HepG2 (cell line): Measurements from ENCODE around the gene FKBP9. TPM values are rescaled to one million over a fixed set of nuclear protein-coding genes. Genes with fewer than 3 reads are reported as not detected.

ENCODE experiments used
- ATAC-seq: fragments of 200-7000 bp; cut with Tn5 transposase; 3 replicates; pipeline ENCODE4 v1.9.1; 2020; ENCODE audit warnings: mild to moderate bottlenecking, moderate library complexity
- BruUV-seq: library from RNA; stranded (reverse); fragments of 400-500 nt; replicated peaks from 2 replicates; lab custom pipeline; 2021; lab: Mats Ljungman, UMichigan
- CTCF ChIA-PET: fragments of 300-600 bp; formaldehyde crosslinking; extraction: SDS; loops from one replicate; lab custom pipeline; 2021; ENCODE audit warnings: low total read pairs, inconsistent platforms, low intra/inter-chr PET ratio; lab: Yijun Ruan, JAX
- POLR2A ChIA-PET: fragments of 350-600 bp; sonication (Branson Sonifier 250); formaldehyde crosslinking; loops from one replicate; lab custom pipeline; 2020; ENCODE audit warnings: antibody characterized with exemption, inconsistent platforms; lab: Yijun Ruan, JAX
- DNase-seq: peaks from one replicate; pipeline ENCODE4 v3.0.0-alpha.2; 2015; ENCODE audit warnings: low spot score
- FAIRE-seq: peaks from 3 replicates; lab custom pipeline; 2011; peaks lifted over from hg19 to GRCh38; lab: Jason Lieb, UNC
- H2AFZ ChIP-seq: one replicate; pipeline ENCODE4 v1.6.1; 2011; ENCODE audit warnings: low read length, inconsistent platforms
- H3K27ac ChIP-seq: fragments of 300-600 bp; 3 replicates; pipeline ENCODE4 v1.8.0; 2011; ENCODE audit warnings: mixed run types, mild to moderate bottlenecking, mixed read lengths, low read length, inconsistent platforms; ENCODE audit not compliant: insufficient read depth; ENCODE audit errors: extremely low read length
- H3K27me3 ChIP-seq, 2 experiments: fragments of 200-600 bp in 1 of 2; 2 replicates in 1 of 2; 3 replicates in 1 of 2; pipeline versions ENCODE4 v1.6.0 to v1.8.0; 2011; ENCODE audit warnings: low read length in 2 of 2, mild to moderate bottlenecking in 2 of 2, moderate library complexity in 2 of 2, inconsistent platforms in 1 of 2; ENCODE audit not compliant: insufficient read depth in 2 of 2, control insufficient read depth in 1 of 2
- H3K36me3 ChIP-seq, 2 experiments: fragments of 200-600 bp in 1 of 2; replicated peaks in 1 of 2; 2 replicates in 1 of 2; 3 replicates in 1 of 2; pipeline versions ENCODE4 v1.5.1 to v1.8.0; 2011; ENCODE audit warnings: low read length in 2 of 2, inconsistent platforms in 1 of 2; ENCODE audit not compliant: insufficient read depth in 2 of 2, control insufficient read depth in 1 of 2
- H3K4me1 ChIP-seq: 2 replicates; pipeline ENCODE4 v1.5.1; 2012; ENCODE audit warnings: low read length, inconsistent platforms; ENCODE audit not compliant: insufficient read depth
- H3K4me2 ChIP-seq: 2 replicates; pipeline ENCODE4 v1.6.0; 2011; ENCODE audit warnings: low read depth, low read length, inconsistent platforms
- H3K4me3 ChIP-seq, 3 experiments: fragments of 200-600 bp in 1 of 3; sonication (generic), shearing (Covaris generic) in 1 of 3; replicated peaks in 1 of 3; 2 replicates each; pipeline ENCODE4 v1.5.1; 2011 to 2016; ENCODE audit warnings: low read length in 3 of 3, inconsistent platforms in 2 of 3, low read depth in 2 of 3, mild to moderate bottlenecking in 2 of 3, control low read depth in 1 of 3, mixed read lengths in 1 of 3; ENCODE audit not compliant: insufficient read depth in 1 of 3
- H3K79me2 ChIP-seq: one replicate; pipeline ENCODE4 v1.6.1; 2011; ENCODE audit warnings: low read length, inconsistent platforms; ENCODE audit not compliant: insufficient read depth
- H3K9ac ChIP-seq: 2 replicates; pipeline ENCODE4 v1.6.0; 2011; ENCODE audit warnings: mild to moderate bottlenecking, low read depth, low read length, inconsistent platforms; ENCODE audit not compliant: insufficient read depth
- H3K9me3 ChIP-seq: 2 replicates; pipeline ENCODE4 v1.5.1; 2012; ENCODE audit warnings: mild to moderate bottlenecking, low read length
- H4K20me1 ChIP-seq: 2 replicates; pipeline ENCODE4 v1.6.0; 2011; ENCODE audit warnings: inconsistent platforms, mild to moderate bottlenecking, low read length, moderate library complexity; ENCODE audit not compliant: insufficient read depth
- ARHGAP35 ChIP-seq: sonication (generic); formaldehyde crosslinking; IDR thresholded peaks from 2 replicates; pipeline ENCODE4 v1.9.0; 2022; ENCODE audit warnings: mild to moderate bottlenecking, inconsistent platforms, moderate library complexity, missing genetic modification reagents, borderline replicate concordance
- ATF2 ChIP-seq: sonication (generic); formaldehyde crosslinking; IDR thresholded peaks from 2 replicates; pipeline ENCODE4 v1.4.0; 2020; ENCODE audit warnings: missing genetic modification reagents
- LCORL ChIP-seq, 2 experiments: fragments of 450-650 bp in 1 of 2; sonication (generic) in 1 of 2; formaldehyde crosslinking in 1 of 2; IDR thresholded peaks; 2 replicates each; pipeline versions ENCODE4 v1.5.0 to v1.6.1; 2017 to 2020; ENCODE audit warnings: antibody characterized with exemption in 1 of 2, missing genetic modification reagents in 1 of 2
- POLR2G ChIP-seq: fragments of 200-400 bp; formaldehyde crosslinking; IDR thresholded peaks from 2 replicates; pipeline ENCODE4 v1.6.1; 2018; ENCODE audit warnings: mild to moderate bottlenecking, low read depth, low read length, moderate library complexity
- PREB ChIP-seq: sonication (generic); formaldehyde crosslinking; IDR thresholded peaks from 2 replicates; pipeline ENCODE4 v1.4.0; 2020; ENCODE audit warnings: missing genetic modification reagents
- ZNF737 ChIP-seq: sonication (generic); formaldehyde crosslinking; IDR thresholded peaks from 2 replicates; pipeline ENCODE4 v1.5.0; 2020; ENCODE audit warnings: missing genetic modification reagents, mild to moderate bottlenecking, borderline replicate concordance
- WGBS: methylation state at CpG from one replicate; pipeline ENCODE4 v1.1.6; 2017; ENCODE audit warnings: low lambda C conversion rate; 5-methylcytosine and 5-hydroxymethylcytosine counted together
- in situ Hi-C: cut with HindIII; loops from 2 replicates; pipeline ENCODE4 v1.10.0; 2017; ENCODE audit warnings: low pct_unique_long_range_greater_than_20kb; ENCODE audit not compliant: extremely low pct_ligation_motif_present
- intact Hi-C: fragments of 100-400 bp; cut with micrococcal nuclease; formaldehyde crosslinking; loops from one replicate; pipeline ENCODE4 v1.10.0; 2022; ENCODE audit not compliant: unreplicated experiment
- polyA plus RNA-seq, 8 experiments: library from polyadenylated mRNA; depleted of rRNA in 3 of 8; stranded (reverse) in 7 of 8; unstranded in 1 of 8; fragments of >200 nt; fragmentation: Illumina TruSeq in 4 of 8; extraction: Trizol in 4 of 8; gene quantifications; 2 replicates each; pipeline versions ENCODE4 v1.2.1 to v1.2.3, GENCODE V29; 2011 to 2016; ENCODE audit warnings: low read depth in 4 of 8, missing spikeins in 1 of 8, mixed read lengths in 1 of 8; ENCODE audit not compliant: insufficient read depth in 1 of 8
- total RNA-seq, 5 experiments: library from RNA; depleted of rRNA; stranded (reverse); fragments of >200 nt; fragmentation: Illumina TruSeq; extraction: Trizol; gene quantifications; 2 replicates each; pipeline ENCODE4 v1.2.3, GENCODE V29; 2016; ENCODE audit warnings: low read depth in 1 of 5

Gene FKBP9
- total and polyA plus RNA-seq, 2 of the 13 experiments (the other 11 are each of a cell fraction or from before 2014, with no cell fraction given), result 34.0 to 41.5 TPM

- TF ChIP-seq ATF2 (CRISPR knock-in tag) (no peak), PREB (CRISPR knock-in tag) (no peak), ZNF737 (CRISPR knock-in tag) (no peak)
These were observed 20.6 kb upstream of the FKBP9 start (continued) for GRCh38 chr7:32936689-32937088.

- POLR2A ChIA-PET, result no interaction called here
- peaks cover 2% of the 10 kb centered on the region in 2 experiments; a peak in 3 of 5 replicates for H3K36me3 ChIP-seq
- no peak overlapping the region for H3K27ac ChIP-seq
- DNase-seq (peak; percentile 40), FAIRE-seq (no peak), ATAC-seq (no peak)
- no peak overlapping the region for H2AFZ ChIP-seq
- peaks cover 3% of the 10 kb centered on the region; the same call in 1 of the 2 replicates for H4K20me1 ChIP-seq
- 92% methylated on average over 10 of the region's 10 CpGs for WGBS
- no peak overlapping the region for H3K4me2 ChIP-seq
- H3K27me3 ChIP-seq, result no peaks in the 10 kb centered on the region; a peak in 1 of 5 replicates
- no peaks in the 10 kb centered on the region for H3K9me3 ChIP-seq
- peaks cover 52% of the 10 kb centered on the region for H3K79me2 ChIP-seq
- intact Hi-C loops, result no loop called here
- H3K9ac ChIP-seq, result no peak overlapping the region
- no peak overlapping the region for H3K4me3 ChIP-seq
- CTCF ChIA-PET, result no interaction called here
- H3K4me1 ChIP-seq, result peaks cover 46% of the 10 kb centered on the region
- TF ChIP-seq POLR2G (peak; percentile 26; the same call in 1 of the 2 replicates), LCORL (IDR thresholded peaks at IDR 0.05) (peak; percentile 93; the same call in 1 of the 2 replicates), LCORL (CRISPR knock-in tag; IDR thresholded peaks at IDR 0.05) (no peak), ARHGAP35 (CRISPR knock-in tag) (no peak)
- in situ Hi-C loops, result no loop called here
- BruUV-seq, result no TSS peak
These were observed 19.7 kb upstream of the FKBP9 start for GRCh38 chr7:32937344-32938174.
